SU-DHL-6 (cell line): Measurements from ENCODE around the gene ST6GALNAC3.

Source experiments
- H2AFZ ChIP-seq: fragments of 200-600 bp; sonication (generic); 2 replicates; pipeline ENCODE4 v1.6.1; 2014; ENCODE audit warnings: low read depth, mild to moderate bottlenecking, moderate library complexity, mixed read lengths, antibody characterized with exemption, low read length; ENCODE audit not compliant: severe bottlenecking
- H3F3A ChIP-seq: fragments of 200-600 bp; shearing (Covaris generic); 2 replicates; pipeline ENCODE4 v1.6.0; 2016; ENCODE audit warnings: antibody characterized with exemption, mild to moderate bottlenecking; ENCODE audit not compliant: insufficient read depth
- H3K27ac ChIP-seq: fragments of 200-600 bp; sonication (generic); 2 replicates; pipeline ENCODE4 v1.5.1; 2016; ENCODE audit warnings: low read depth, mild to moderate bottlenecking, low read length, moderate library complexity, mixed read lengths
- H3K27me3 ChIP-seq: fragments of 200-600 bp; sonication (generic), shearing (Covaris generic); 2 replicates; pipeline ENCODE4 v1.6.0; 2014; ENCODE audit warnings: mild to moderate bottlenecking, low read length
- H3K36me3 ChIP-seq: fragments of 200-600 bp; sonication (generic); 2 replicates; pipeline ENCODE4 v1.6.1; 2014; ENCODE audit warnings: mild to moderate bottlenecking, low read length, mixed read lengths
- H3K4me2 ChIP-seq: fragments of 300-600, 200-600 bp; shearing (Covaris generic), sonication (generic); 2 replicates; pipeline ENCODE4 v1.6.0; 2014; ENCODE audit warnings: low read length, low read depth, mild to moderate bottlenecking; ENCODE audit not compliant: poor library complexity, severe bottlenecking
- H3K4me3 ChIP-seq: fragments of 200-600 bp; sonication (generic); 2 replicates; pipeline ENCODE4 v1.5.1; 2014; ENCODE audit warnings: antibody characterized with exemption, low read length, mild to moderate bottlenecking, mixed read lengths; ENCODE audit not compliant: insufficient read depth, poor library complexity, severe bottlenecking
- H3K79me2 ChIP-seq: fragments of 200-600 bp; sonication (generic); 2 replicates; pipeline ENCODE4 v1.6.1; 2014; ENCODE audit warnings: mild to moderate bottlenecking, low read length, moderate library complexity; ENCODE audit not compliant: insufficient read depth
- H3K9ac ChIP-seq: fragments of 200-600 bp; sonication (generic); 2 replicates; pipeline ENCODE4 v1.7.0; 2014; ENCODE audit warnings: mild to moderate bottlenecking, low read length
- H3K9me2 ChIP-seq: fragments of 200-600 bp; sonication (generic); replicated peaks from 2 replicates; pipeline ENCODE4 v1.6.1; 2014; ENCODE audit warnings: low read length; ENCODE audit not compliant: insufficient read depth
- H3K9me3 ChIP-seq: fragments of 200-600 bp; sonication (generic); 2 replicates; pipeline ENCODE4 v1.6.1; 2014; ENCODE audit warnings: low read length, mixed read lengths; ENCODE audit not compliant: insufficient read depth
- H4K20me1 ChIP-seq: fragments of 200-600 bp; sonication (generic); 2 replicates; pipeline ENCODE4 v1.6.1; 2014; ENCODE audit warnings: low read depth, mild to moderate bottlenecking, antibody characterized with exemption, low read length, moderate library complexity, mixed read lengths
- EZH2phosphoT487 ChIP-seq: fragments of 200-600 bp; sonication (generic), shearing (Covaris generic); conservative IDR thresholded peaks from 2 replicates; pipeline ENCODE4 v1.6.1; 2018; ENCODE audit warnings: mild to moderate bottlenecking, antibody characterized with exemption, low read length, moderate library complexity, mixed read lengths
- TF ChIP-seq, protein P1 (sequence below): fragments of 200-600 bp; sonication (generic); IDR thresholded peaks from one replicate; pipeline ENCODE4 v1.5.1; 2017; ENCODE audit warnings: antibody characterized with exemption, mild to moderate bottlenecking, low read length, moderate library complexity; ENCODE audit not compliant: insufficient read depth, poor library complexity, severe bottlenecking

ST6GALNAC3 gene

DNA sequence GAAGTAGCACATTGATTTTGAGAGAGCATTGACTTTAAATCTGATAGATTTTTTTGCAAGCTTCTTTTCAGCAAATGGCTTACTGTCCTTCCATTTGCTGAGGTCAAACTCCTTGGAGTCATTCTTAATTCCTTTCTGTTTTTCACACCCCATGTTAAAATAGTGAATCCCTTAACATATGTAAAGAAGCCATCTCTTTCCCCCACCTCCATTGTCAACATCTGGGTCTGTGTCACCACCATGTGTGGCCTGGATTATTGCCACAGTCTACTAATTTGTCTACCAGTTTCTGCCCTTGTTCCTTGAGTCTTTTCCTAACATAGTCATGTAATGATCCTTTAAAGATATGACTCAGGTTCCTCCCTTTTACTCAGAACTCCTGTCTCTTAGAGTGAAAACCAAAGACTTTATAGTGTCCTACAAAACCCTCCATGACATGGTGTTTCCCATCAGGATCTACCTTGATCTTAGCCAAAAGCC, 104.7 kb downstream of the ST6GALNAC3 start:
- no peak for TF ChIP-seq EZH2phosphoT487
- TF ChIP-seq, protein P1, sequence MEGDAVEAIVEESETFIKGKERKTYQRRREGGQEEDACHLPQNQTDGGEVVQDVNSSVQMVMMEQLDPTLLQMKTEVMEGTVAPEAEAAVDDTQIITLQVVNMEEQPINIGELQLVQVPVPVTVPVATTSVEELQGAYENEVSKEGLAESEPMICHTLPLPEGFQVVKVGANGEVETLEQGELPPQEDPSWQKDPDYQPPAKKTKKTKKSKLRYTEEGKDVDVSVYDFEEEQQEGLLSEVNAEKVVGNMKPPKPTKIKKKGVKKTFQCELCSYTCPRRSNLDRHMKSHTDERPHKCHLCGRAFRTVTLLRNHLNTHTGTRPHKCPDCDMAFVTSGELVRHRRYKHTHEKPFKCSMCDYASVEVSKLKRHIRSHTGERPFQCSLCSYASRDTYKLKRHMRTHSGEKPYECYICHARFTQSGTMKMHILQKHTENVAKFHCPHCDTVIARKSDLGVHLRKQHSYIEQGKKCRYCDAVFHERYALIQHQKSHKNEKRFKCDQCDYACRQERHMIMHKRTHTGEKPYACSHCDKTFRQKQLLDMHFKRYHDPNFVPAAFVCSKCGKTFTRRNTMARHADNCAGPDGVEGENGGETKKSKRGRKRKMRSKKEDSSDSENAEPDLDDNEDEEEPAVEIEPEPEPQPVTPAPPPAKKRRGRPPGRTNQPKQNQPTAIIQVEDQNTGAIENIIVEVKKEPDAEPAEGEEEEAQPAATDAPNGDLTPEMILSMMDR: no peak
- Histone ChIP-seq H3K9me2 (no peaks in the 10 kb centered on the region), H3K4me3 (no peak overlapping the region), H3K9me3 (no peaks in the 10 kb centered on the region), H3K27ac (no peak overlapping the region), H3K79me2 (no peaks in the 10 kb centered on the region), H3K27me3 (no peaks in the 10 kb centered on the region), H3K36me3 (no peaks in the 10 kb centered on the region), H2AFZ (no peak overlapping the region), H3F3A (no peaks in the 10 kb centered on the region), H3K9ac (no peak overlapping the region), H3K4me2 (no peak overlapping the region), H4K20me1 (no peaks in the 10 kb centered on the region)

DNA sequence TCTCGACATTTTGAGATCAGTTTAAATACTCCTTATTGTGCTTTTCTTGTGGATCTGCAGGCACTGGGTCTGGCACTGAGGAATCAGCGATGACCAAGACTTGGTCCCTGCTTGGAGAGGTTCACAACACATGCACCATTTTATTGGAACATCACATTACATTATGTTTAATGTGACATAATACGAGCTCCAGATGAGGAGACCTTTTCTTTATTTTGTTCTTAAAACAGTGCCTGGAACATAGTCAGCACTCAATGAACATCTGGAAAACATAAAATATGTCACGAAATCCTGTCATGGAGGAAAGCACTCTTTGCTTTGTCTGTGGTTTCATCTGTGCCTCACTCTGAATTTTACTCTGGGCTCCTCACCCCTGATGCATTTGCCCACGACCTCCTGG, 110.7 kb downstream of the ST6GALNAC3 start:
- no peak overlapping the region for H2AFZ ChIP-seq
- no peak overlapping the region for H3K4me2 ChIP-seq

DNA sequence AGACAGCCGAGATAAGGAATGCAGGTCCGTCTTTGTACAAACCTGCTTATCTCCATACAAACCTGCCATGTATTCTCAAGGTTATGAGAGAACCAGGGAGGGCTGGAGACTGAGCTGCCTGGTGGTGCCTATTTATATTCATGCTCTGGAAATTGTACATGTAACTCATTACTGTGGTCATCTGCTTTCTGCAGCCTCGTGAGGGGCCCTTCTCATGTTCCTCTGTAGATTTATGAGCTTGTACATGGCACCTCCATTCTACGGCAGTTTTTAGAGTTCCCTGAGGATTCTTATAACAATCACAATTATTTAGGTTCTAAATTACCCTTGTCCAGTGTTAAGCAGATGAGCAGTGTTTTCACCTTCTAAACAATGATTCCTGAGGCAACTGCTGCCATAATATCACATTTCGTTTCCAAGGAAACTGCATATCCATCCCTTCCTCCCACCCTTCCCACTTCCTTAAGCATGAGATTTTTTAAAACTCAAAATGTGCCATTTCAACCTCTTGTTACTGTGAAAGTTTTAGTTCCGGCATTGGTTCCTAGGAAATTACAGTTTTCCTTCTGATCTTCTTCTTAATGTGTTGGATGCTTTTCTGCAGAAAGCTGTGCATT, 112.1 kb downstream of the ST6GALNAC3 start:
- Histone ChIP-seq H3K9me3 (no peaks in the 10 kb centered on the region), H3K36me3 (no peaks in the 10 kb centered on the region), H3K4me2 (no peak overlapping the region), H4K20me1 (no peaks in the 10 kb centered on the region), H3F3A (no peaks in the 10 kb centered on the region), H3K27me3 (no peaks in the 10 kb centered on the region), H3K79me2 (no peaks in the 10 kb centered on the region), H2AFZ (no peak overlapping the region), H3K9ac (no peak overlapping the region), H3K4me3 (no peak overlapping the region), H3K9me2 (no peaks in the 10 kb centered on the region), H3K27ac (no peak overlapping the region)
- TF ChIP-seq, protein P1: no peak
- no peak for TF ChIP-seq EZH2phosphoT487

More for the DNA sequence above, 110.7 kb downstream of the ST6GALNAC3 start:
- H3K9me3 ChIP-seq: no peaks in the 10 kb centered on the region
- no peaks in the 10 kb centered on the region for H3K79me2 ChIP-seq
- H3F3A ChIP-seq: no peaks in the 10 kb centered on the region
- H3K36me3 ChIP-seq: no peaks in the 10 kb centered on the region
- no peak overlapping the region for H3K27ac ChIP-seq
- no peaks in the 10 kb centered on the region for H3K9me2 ChIP-seq
- no peak overlapping the region for H3K9ac ChIP-seq
- no peaks in the 10 kb centered on the region for H3K27me3 ChIP-seq
- no peaks in the 10 kb centered on the region for H4K20me1 ChIP-seq
- TF ChIP-seq, protein P1: no peak
- no peak for TF ChIP-seq EZH2phosphoT487
- H3K4me3 ChIP-seq: no peak overlapping the region
